Stomach (tissue), 4 donors: Measurements from ENCODE around the gene CEP112.

Source experiments
- EP300 ChIP-seq: sonication (generic); formaldehyde crosslinking; IDR thresholded peaks from one replicate; pipeline ENCODE4 v1.6.1; 2017; ENCODE audit warnings: antibody characterized with exemption
- POLR2A ChIP-seq, 4 donors: fragments of 450-650 bp; IDR thresholded peaks; one replicate each; pipeline ENCODE4 v1.6.1; 2016; ENCODE audit warnings: antibody characterized with exemption in 4 of 4, control low read depth in 2 of 4, mild to moderate bottlenecking in 1 of 4, moderate library complexity in 1 of 4
- POLR2AphosphoS5 ChIP-seq, 3 donors: sonication (generic); formaldehyde crosslinking; IDR thresholded peaks; one replicate each; pipeline ENCODE4 v1.6.1; 2016; ENCODE audit warnings: antibody characterized with exemption in 3 of 3
- TF ChIP-seq, protein P1 (sequence below), 7 experiments: fragments of 450-650 bp in 4 of 7; fragments of 200-600 bp in 3 of 7; sonication (generic) in 3 of 7; IDR thresholded peaks; one replicate each; pipeline ENCODE4 v1.5.1; 2016 to 2019; ENCODE audit warnings: antibody characterized with exemption in 7 of 7, control low read depth in 2 of 7, mild to moderate bottlenecking in 1 of 7

DNA sequence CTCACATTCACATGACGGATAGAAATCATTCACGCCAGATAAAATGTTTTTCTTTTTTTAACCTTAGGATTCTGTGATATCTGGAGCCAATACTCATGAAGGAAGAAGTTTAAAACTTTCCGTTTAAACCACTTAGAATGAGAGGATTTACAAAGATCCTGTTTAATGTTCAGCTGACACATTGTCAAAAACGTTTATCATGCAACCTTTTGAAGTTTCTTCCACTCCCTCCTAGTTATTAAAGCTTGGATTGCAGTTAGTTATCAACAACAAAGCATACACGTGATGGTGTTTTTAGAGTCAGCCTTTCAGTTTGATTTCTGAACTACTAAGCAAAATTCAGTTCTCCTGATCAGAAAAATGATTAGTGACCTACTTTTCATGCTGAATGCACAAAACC lies 487.2 kb downstream of the CEP112 start:
- TF ChIP-seq, protein P1, sequence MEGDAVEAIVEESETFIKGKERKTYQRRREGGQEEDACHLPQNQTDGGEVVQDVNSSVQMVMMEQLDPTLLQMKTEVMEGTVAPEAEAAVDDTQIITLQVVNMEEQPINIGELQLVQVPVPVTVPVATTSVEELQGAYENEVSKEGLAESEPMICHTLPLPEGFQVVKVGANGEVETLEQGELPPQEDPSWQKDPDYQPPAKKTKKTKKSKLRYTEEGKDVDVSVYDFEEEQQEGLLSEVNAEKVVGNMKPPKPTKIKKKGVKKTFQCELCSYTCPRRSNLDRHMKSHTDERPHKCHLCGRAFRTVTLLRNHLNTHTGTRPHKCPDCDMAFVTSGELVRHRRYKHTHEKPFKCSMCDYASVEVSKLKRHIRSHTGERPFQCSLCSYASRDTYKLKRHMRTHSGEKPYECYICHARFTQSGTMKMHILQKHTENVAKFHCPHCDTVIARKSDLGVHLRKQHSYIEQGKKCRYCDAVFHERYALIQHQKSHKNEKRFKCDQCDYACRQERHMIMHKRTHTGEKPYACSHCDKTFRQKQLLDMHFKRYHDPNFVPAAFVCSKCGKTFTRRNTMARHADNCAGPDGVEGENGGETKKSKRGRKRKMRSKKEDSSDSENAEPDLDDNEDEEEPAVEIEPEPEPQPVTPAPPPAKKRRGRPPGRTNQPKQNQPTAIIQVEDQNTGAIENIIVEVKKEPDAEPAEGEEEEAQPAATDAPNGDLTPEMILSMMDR (IDR thresholded peaks at IDR 0.05) = no peak
- TF ChIP-seq POLR2A (IDR thresholded peaks at IDR 0.05) (no peak), POLR2AphosphoS5 (IDR thresholded peaks at IDR 0.05) (no peak), EP300 (no peak)
